Stimulated activated CD8-positive, alpha-beta memory T cell treated with anti-CD3 and anti-CD28 coated beads, Interleukin-7, amount 100 ng/mL, for 24 hours (primary cell): Measurements from ENCODE around the gene POLN.

Experiments
- DNase-seq: peaks from one replicate; pipeline ENCODE4 v3.0.0-alpha.2; 2020; ENCODE audit warnings: low read depth

Gene POLN

DNA sequence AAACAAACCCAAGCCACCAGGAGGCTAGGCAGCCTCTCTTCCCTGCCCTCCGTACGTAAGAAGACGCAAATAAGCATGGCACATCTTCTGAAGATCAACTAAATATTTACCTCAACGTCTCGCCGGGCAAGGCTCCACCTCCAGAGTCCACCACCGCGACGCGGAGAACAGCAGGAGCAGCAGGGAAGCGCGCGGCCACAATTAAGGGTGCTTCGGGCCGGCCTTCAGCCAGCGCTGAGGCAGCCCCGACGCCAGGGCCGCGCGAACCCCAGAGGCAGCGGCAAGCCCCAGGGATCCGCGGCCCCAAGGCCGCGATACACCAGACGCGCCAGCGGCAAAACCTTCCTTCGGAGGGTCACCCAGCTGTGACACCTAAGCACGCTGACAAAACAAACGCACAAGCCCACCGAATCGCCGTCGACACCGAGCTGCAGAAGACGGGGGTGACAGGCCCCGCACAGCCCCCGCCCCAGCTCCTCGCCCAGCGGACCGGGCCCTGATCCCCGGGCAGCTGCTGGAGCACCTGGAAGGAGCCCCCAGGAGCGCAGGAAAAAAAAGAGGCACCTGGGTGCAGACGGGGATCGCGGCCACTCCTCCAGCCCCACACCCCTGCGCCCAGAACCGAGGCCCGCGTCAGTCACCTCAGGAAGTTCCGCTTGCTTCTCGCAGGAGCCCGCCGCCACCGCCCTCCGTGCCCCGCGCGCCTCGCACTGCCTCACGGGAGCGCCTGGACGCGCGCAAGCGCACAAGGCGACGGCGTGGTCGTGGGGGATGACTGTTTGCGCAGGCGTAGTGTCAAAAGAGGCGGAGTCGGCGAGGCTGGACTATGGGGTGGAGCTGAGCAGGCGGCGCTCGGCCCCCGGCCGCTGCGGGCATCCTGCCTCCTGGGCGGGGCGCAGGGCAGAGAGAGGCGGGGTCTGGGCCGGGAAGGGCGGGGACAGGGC lies at the start of gene POLN, which contains the start of gene HAUS3:
Gene POLN, minus strand, starts transcription at position 712 of the 944 bp plus-strand sequence. CDS start 12,890 bp downstream, outside the sequence.
Gene HAUS3, minus strand, starts transcription at position 712 of the 944 bp plus-strand sequence. CDS start 1,175 bp downstream, outside the sequence.
- DNase-seq: peak; percentile 95

DNA sequence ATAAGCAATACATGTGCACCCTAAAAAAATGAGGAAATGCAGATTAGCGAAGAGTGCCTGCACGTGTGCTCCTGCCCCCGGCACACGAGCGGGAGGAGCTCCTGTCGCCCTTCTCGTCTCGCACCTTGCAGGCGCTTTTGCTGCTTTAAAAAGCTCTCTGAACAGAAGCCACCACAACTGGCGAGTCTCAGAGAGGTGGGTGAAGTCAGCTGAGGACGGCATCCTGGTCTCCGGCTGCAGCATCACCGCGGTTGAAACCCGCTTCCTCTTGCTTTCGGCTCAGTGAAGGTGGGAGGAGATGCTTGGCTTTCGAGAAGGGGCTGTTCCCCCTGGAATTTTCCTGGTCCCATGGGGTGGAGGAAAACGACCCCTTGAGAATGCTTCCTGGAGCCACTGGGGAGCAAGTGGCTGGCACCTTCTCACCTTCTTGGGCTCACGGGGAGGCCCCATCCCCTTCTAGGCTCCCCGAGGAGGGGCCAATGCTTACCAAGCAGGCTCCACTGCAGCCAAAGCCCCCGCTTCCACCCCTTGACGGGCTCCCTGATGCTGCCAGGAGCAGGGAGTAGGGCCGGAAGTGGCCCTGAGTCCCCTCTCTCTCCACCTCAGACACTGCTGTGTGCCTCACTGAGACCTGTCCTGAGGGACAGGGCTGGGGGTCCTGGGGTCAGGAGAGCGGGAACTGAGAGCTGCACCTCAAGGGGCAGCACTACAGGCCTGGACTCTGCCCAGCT lies 49.2 kb upstream of the POLN start:
- no peak for DNase-seq

DNA sequence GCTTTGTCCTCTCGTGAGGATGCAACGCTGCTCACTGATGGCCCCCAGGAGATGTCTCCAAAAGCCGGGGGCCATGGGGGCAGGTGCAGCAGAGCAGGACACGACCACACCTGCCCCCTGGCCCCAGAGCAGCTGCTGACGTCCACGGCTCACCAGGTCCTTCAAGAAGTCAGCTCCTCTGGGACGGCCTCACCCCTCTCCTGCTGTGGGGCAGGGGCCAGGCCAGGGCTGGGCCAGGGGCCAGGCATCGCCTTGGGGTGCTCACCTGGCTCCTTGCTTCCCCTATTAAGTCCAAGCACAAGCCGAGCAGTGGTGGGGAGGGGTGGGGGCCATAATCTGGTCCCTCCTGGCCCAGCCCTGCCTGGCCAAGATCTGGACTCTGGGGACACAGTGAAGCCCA lies 48.6 kb upstream of the POLN start:
- no peak for DNase-seq

DNA sequence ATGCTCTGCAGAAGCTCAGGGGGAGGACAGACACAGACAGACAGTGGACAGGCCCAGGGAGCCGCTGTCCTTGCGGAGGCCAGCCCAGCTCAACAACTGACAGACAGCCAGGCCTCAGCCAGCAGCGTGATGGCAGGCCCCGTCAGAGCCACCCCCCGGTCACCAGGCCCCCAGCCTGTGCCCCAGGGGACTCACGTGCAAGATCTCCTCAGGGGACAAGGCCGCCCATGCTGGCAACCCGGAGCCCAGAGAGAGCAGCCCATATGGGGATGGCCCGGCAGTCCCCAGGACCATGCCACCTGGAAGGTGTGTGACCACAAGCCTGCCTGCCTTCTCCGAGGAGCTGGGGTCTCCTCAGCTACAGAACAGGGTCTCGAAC lies 48.0 kb upstream of the POLN start:
- DNase-seq: no peak

DNA sequence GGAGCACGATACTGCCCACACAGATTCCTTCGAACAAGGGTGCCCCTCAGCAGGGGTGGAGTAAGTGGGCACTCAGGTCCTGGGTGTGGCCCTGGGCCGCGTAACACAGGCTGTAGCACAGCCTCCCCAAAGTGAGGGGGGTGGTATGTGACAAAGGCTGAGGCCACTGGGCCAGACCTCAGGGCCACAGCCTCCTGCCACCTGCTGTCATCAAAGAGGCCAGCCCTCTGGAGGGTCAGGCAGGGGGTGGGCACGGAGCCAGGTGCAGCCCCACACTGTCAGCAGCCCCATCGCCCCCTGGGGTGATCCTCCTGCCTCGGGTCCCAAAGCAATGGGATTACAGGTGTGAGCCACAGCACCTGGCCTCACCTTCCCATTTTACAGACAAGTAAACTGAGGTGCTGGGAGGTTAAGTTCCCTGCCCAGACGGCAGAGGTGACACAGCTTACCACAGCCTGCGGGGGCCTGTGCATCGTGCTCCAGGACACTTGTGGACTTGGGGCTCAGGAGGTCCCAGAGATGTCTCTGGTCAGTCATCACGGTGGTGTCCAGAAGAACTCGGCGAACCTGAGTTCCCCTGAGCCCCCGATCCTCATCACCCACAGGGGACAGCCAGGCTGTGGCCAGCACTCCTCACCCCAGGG lies 47.5 kb upstream of the POLN start:
- no peak for DNase-seq

DNA sequence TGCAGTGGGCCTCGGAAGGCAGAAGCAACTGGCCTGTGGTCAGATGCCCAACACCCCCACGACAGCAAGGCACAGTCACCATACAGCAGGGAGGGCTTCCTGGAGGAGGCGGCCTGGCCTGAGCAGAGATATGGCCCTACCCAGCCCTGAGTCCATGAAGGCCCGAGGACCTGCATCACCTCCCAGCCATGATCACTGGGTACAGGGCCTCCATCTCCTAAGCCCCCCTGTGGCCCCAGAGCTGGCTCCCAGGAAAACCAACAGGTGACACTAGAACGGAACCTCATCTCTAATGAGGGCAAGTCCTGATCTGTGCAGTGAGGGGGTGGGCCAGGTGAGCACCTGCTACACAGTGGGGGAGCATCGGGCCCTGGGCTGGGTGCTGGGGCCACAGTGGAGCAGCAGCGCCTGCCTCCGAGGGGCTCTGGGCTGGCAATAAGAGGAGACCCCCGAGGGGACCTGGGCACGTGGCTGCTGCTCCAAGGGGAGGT lies 46.2 kb upstream of the POLN start:
- DNase-seq: no peak

DNA sequence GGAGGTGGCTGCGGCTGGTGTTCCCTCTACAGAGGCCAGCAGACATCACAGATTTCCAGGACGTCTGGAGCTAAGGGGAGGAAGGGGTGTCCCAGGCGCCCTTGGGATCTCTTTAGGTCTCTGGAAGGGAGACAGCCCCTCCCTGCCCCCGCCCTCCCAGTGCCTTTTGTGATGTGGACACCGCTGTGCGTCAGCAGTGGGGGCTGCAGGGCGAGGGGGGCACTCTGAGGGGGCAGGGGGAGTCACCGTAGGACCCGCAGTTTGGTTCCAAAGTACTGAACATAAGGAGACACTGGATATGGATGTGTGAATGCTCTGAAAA lies 45.6 kb upstream of the POLN start:
- DNase-seq: no peak

DNA sequence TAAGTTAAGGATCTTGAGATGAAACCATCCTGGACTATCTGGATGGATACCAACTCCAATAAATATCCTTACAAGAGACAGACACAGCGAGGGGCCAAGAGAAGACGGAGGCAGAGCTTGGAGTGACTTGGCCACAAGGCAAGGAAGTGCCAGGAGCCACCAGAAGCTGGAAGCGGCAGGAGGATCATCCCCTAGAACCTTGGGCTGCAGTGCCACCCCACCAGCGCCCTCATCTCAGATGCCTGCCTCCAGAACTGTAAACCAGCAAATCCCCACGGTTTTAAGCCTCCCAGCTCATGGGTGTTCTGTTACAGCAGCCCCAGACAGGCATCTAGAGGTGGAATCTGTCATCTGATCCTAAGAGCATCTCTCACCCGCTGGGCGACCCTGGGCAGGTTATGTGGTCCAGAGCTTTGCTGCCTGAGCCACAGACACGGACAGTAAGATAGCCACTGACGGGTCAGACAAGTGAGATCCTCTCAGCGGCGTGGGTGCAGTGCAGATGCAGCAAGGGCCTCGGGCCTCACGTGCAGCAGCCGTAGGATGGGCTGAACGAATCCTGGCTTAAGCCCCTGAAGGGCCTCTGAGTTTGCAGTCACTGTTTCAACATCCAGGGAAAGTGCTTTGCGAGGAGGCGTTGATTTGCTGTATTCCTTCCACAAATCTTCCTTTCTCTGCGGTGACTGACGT lies 45.1 kb upstream of the POLN start:
- no peak for DNase-seq

DNA sequence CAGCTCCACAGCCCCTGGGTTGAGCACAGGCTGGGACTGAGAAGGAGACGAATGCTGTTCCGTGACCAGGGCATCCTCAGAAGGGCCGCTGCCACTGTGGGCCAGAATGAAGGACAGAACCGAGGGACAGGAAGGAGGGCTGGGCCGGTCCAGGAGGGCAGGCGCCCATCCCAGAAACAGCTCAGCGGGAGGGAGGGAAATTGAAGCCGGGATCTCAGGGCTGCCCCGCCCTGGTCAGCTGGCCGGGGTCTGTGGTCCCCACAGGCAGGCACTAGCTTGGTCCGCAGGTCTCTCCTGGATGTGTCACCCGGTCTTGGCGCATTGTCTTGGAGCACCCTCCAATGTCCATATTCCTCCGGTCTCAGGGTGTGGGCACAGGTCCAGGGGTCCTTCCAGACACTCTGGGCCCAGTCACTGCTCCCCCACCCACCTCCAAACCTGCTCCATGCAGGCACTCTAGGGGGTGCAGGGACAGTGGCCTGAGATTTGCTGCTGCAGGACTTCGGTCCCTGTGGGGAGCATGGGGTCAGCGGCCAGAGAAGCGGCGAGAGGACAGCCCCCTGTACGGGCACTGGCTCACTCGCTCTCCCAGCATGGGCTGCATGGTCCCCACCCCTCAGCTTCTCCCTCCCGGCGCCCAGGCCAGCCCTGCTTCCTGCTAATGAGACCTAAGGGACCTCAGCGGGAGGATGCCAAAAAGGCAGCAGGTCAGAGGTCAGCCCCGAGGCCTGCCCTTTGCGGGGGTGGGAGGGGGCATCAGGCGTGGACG lies 43.9 kb upstream of the POLN start:
- no peak for DNase-seq

DNA sequence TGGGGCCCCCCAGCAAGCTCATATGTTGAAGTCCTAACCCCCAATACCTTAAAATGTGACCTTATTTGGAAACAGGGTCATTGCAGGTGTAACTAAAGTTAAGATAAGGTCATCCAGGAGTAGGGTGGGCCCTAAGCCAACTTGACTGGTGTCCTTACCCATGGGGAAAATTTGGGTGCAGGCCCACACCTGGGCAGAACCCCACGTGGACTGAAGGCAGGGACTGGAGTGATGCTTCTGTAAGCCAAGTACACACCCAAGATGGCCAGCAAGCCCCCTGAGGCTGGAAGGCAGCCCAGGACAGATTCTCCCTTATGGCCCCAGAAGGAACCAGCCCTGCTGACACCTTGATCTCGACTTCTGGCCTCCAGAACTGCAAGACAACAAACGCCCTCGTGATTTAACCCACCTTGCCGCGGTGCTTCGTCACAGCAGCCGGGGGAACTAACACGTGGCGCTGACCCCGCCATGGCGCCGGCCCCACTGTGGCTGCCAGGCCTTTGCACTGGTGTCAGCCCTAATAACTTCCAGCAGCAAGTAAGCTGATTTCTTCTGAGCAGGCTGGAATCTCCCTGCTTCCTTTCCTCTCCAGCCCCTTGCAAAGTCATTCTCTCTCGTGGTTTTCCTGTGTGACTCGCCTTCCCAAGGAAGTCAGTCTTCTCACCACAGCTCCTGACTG lies 43.2 kb upstream of the POLN start:
- no peak for DNase-seq

DNA sequence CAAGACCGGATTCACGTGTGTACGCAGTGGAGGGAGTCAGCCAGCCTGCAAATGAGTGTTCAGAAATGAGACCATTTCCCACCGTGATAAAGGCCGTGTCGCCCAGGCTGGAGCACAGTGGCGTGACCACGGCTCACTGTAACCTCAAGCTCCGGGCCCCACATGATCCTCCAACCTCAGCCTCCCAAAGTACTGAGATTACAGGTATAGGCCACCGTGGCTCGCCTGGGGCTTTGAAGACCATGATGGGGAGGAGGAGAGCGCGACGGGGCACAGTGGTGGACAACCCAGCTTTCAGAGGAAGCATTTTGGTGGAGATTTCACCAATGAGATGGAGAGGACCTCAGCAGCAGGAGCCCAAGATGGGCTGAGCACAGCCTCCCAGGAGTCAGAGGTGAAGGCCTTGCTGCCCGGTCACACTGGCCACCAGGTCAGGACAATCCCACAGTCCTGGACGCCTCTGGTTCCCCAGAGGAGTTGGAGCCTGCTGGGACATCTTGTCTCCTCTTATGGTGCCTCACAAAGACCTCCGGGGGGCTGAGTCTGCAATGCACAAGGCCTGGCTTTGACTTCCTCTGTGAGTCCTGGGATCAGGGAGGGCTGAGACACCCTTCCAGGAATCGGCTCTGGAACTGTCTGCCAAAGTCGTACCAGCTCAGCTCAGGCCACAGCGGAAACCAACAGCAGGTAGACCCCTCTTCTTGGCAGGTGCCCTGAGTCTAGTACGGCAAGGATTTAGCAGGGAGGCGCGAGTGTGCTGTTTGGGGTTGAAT lies 42.4 kb upstream of the POLN start:
- DNase-seq: no peak

DNA sequence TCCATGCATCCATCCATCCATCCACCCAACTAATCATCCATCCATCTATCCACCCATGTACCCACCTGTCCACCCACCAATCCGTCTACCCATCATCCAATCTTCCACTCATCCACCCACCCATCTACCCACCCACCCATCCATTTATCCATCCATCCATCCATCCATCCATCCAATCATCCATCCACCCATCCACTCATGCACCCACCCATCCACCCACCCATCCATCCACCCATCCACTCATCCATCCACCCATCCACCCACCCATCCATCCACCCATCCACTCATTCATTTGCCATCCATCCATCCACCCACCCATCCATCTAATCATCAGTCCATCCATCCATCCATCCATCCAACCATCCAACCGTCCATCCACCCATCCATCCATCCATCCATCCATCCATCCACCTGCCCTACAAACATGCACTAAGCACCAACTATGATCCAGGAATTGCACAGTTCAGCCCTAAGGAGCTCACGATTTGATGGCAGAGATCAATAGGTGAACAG lies 41.3 kb upstream of the POLN start:
- DNase-seq: no peak

DNA sequence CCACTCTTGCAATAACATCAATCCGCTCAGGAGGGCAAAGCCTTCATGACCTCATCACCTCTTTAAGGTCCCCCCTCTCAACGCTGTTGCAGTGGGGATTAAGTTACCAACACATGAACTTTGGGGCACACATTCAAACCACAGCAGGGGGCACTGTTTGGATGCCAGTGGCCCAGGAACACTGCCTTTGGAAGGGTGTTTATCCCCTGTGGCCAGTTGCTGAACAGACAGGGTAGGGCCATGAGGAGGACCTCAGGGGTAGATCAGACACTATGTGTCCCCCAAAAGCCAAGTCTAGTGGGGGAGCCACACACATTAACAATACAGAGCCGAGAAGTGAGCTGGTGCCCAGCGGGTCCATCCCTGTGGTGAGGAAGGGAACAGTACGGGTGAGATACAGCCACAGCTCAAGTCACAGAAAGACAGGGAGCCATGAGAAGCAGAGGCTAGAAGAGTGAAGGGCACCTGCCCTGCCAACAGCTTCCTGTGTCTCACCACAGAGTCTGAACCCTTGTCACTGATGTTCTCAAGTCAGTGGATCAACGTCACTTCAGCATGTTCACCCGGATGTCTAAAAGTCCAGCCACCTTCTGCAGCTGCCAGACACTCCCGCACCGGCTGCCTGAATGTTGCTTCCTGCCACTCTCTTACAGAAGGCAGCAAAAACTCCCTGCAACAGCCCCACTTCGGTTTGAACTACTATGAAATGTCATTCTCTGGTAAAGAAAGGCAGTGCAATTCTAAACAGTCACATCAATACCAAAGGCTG lies 39.8 kb upstream of the POLN start:
- DNase-seq: no peak

DNA sequence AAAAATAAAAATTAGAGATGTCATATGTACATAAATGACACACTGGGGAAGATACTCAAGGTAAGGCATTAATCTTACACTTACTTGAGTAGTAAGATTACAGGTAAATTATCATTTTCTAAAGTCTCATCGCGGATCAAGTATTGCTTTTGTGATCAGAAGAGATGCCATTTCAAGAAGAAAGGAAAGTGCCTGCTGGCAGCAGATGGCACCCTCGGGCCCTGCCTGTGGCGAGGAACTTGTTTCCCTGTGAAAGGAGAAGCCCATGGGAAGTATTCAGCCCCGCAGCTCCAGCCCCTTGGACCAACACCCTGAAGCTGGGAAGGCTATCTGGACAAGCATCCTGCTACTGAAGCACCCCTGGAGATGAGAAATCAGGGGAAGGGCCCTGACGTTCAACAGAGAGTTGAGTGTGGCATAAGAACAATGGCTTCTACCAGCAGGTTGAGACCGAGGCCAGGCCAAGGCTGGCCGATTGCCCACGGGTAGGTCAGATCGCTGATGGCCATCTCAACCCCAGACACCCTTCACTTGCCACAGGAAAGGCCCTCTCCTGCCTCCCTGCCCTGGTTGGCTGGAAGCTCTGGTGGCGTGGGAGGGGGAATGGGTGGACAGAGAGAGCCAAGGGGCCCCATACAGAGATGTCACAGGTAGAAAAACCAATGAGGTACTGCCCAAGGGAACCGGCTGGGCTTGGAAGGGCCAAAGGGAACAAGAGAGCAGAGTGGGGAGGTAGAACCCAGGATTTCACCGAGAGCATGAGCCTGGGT lies 38.8 kb upstream of the POLN start:
- no peak for DNase-seq

DNA sequence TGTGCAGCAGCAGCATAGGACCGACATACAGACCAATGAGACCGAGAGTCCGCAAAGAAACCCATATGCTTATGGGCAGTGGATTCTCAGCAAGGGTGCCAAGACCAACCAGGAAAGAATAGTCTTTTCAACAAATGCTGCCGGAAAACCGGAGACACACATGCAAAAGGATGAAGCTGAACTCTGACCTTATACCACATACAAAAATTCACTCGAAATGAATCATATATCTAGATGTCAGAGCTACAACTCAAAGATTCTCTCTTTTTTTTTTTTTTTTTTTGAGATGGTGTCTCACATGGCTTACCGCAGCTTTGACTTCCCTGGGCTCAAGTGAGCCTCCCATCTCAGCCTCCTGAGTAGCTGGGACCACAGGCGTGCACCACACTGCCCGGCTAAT lies 36.0 kb upstream of the POLN start:
- DNase-seq: no peak

DNA sequence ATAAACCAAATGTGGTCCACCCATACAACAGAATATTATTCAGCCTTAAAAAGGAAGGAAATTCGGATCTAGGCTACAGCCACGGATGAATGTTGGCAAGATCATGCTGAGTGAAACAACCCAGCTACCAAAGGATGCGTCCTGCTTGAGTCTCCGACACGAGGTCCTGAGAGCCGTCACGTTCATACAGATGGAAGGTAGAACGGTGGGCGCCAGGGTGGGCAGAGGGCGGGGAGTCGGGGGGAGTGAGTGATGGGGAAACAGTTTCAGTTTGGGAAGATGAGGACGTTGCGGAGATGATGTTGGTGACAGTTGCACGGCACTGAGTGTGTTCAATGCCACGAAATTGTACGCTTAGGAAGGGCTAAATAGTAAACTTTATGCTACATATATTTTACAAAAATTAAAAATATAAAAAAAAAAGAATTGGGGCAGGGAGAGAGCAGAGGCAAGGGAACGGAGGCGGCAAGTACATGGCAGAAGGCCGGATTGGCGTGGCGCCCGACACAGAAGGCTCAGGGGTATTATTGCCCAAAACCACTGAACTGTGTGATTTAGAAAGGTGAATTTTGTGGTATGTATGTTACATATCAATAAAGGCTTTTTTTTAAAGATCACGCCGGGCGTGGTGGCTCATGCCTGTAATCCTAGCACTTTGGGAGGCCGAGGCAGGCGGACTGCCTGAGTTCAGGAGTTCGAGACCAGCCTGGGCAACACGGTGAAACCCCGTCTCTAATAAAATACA lies 34.8 kb upstream of the POLN start:
- DNase-seq: no peak

DNA sequence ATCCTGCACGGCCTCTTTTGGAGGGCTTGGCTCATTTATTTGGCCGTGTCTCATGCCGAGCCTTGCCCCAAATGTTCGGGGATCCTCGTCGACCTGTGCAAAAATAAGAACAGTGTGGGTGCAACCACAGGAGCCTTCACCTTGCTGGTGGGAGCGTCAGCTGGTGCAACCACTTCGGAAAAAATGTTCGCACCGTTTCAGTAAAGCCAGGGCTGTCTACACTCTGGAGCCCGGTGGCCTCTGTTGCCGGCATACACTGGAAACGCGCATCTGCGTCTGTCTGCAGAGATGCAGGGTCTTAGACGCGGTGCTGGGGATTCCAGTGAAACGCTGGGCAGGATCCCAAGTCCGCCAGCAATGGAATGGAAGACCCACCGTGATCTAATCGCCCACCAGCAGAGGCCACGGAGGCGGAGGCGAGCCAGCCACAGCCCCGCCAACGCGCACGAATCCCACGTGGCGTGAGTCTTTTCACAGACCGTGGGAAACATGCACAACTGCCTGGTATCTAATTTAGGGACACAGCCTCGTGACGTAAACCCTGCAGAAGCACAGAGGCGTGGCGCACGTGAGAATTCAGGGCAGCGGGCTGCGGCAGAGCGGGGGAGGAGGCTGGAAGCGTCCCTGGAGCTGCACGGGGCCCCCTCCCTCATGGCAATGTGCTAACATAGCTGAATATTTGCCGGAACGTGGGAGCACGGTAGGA lies 33.8 kb upstream of the POLN start:
- DNase-seq: no peak
